Measurements from ENCODE around the gene MAGEB6B. TPM values are rescaled to one million over a fixed set of nuclear protein-coding genes. Genes with fewer than 3 reads are reported as not detected.

The MAGEB6B gene
- not detected in 2 replicates for total RNA-seq

GRCh38 chrX:26160301-26160700, at the start of gene MAGEB6B:
MAGEB6B (plus strand) TSS chrX:26160601; CDS start chrX:26160601, 0 bp downstream.

GRCh38 chrX:26138274-26138673, 22.1 kb upstream of the MAGEB6B start, which contains the start of gene MAGEB18:
MAGEB18 (plus strand) TSS chrX:26138343; CDS start chrX:26138986, 643 bp downstream.

GRCh38 chrX:26192204-26192603, 31.8 kb downstream of the MAGEB6B start, which contains the start of gene MAGEB6:
MAGEB6 (plus strand) TSS chrX:26192440; CDS start chrX:26193847, 1,407 bp downstream.

Other genes starting within 250 kb of the MAGEB6B start
- gene MAGEB18, start 22.3 kb upstream of the MAGEB6B start, total RNA-seq = not detected in 2 replicates
- gene MAGEB6, start 31.8 kb downstream of the MAGEB6B start, total RNA-seq = not detected in 2 replicates
- not detected in 2 replicates for gene MAGEB5, start 55.6 kb downstream of the MAGEB6B start, total RNA-seq